MM.1S (cell line): ENCODE measurements around the gene CAMK1G.

Experiments
- EZH2 ChIP-seq: fragments of 300-600 bp; sonication (generic); optimal IDR thresholded peaks from 2 replicates; pipeline ENCODE3; 2017; ENCODE audit warnings: low read depth, mild to moderate bottlenecking, antibody characterized with exemption, low read length, mixed read lengths
- EZH2phosphoT487 ChIP-seq: fragments of 300-600 bp; sonication (generic); IDR thresholded peaks from 2 replicates; pipeline ENCODE4 v1.6.1; 2018; ENCODE audit warnings: antibody characterized with exemption, low read length
- TF ChIP-seq, protein P1 (sequence below): fragments of 300-600 bp; sonication (generic); IDR thresholded peaks from 2 replicates; pipeline ENCODE4 v1.5.1; 2016; ENCODE audit warnings: antibody characterized with exemption, low read length, mixed read lengths

DNA sequence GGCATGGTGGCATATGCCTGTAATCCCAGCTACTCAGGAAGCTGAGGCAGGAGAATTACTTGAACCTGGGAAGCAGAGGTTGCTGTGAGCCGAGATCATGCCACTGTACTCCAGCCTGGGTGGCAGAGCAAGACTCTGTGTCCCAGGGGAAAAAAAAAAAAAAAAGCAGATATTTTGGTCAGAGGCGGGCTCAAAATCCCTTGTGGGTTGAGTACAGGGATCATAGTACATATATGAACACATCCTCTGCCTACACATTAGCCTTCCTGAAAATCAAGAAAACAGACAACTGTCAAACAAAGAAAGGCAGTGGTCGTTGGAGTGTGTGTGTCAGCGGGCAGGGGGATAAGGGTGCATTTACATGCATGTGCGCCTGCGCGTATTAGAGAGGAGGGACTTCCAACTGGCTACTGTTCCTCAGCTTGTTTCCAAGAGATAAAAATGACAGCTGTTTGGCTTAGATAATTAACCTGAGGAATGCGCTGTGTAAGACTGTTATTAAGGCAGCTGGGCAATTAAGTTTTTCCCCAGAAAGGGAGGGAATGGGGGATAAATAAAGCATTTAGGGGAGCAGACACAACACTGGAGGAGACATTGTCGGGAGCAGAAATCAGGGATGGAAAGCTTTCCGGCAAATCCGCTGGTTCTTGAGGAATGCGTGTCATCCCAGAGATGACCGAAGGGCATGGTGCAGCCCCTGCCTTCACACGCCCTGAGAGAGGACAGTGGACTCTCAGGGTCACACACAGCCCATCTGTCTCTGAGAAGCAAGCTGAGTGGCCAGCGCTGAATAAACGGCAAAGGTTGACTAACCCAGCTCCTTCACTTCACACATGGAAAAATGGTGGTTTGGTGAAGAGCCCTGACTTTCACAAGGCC lies 62.3 kb downstream of the CAMK1G start:
- TF ChIP-seq, protein P1, sequence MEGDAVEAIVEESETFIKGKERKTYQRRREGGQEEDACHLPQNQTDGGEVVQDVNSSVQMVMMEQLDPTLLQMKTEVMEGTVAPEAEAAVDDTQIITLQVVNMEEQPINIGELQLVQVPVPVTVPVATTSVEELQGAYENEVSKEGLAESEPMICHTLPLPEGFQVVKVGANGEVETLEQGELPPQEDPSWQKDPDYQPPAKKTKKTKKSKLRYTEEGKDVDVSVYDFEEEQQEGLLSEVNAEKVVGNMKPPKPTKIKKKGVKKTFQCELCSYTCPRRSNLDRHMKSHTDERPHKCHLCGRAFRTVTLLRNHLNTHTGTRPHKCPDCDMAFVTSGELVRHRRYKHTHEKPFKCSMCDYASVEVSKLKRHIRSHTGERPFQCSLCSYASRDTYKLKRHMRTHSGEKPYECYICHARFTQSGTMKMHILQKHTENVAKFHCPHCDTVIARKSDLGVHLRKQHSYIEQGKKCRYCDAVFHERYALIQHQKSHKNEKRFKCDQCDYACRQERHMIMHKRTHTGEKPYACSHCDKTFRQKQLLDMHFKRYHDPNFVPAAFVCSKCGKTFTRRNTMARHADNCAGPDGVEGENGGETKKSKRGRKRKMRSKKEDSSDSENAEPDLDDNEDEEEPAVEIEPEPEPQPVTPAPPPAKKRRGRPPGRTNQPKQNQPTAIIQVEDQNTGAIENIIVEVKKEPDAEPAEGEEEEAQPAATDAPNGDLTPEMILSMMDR, result no peak
- TF ChIP-seq EZH2 (no peak), EZH2phosphoT487 (no peak)
